HuH-7.5 (cell line): Measurements from ENCODE around the gene PEAK3.

Experiments
- DNase-seq: peaks from one replicate; pipeline ENCODE4 v3.0.0; 2011; ENCODE audit warnings: low spot score

Gene PEAK3, protein sequence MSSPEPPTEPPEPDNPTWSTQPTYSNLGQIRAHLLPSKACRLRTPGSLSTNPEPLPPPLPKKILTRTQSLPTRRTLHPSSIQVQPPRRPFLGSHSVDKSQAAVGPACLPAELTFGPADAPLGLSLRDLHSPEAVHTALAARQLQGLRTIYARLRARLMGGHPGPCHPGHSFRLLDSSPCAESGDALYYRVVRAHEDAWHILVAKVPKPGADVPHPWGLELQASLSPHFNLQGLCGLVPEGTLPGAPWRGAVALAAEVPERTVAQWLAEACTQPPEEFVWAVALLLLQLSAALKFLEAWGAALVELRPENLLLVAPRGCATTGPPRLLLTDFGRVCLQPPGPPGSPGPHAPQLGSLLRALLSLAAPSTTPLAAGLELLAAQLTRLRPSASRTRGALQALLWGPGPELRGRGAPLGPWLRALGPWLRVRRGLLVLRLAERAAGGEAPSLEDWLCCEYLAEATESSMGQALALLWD

DNA sequence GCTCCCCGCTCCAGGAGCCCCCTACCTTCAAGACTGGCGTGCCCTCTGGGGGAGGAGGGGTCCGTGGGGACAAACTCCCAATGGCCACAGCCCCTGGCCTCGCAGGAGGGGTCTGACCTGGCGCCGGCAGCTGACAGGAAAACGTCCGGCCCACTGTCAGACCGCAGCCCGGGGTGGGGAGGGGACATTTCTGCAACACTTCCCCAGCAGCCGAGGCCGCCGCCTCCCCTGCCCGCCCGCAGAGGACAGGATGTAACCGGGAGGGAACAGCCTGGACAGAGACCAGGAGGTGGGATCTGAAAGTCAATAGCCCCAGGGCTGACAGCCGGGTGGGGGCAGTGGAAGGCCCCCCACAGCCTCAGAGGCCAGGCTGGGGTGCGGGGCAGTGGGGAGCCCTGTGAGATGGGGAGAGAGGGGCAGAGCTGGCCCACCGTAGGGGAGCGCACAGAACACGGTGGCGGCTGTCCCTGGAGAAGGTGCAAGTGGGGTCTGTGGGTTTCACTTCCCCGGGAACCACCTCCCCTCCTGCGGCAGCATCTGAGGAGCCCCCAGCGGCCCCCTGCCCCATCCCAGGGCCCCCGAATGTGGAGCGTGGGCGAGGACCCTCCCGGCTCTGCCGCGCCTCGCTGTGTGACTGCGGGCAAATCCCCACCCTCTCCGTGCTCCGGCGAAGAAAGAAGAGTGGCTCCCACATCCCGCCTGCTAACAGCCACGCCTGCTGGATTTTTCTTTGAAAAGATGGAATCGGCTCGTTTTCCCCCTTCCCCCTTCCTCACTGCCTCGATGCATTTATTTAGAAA is at the start of gene PEAK3:
Gene PEAK3, minus strand, starts transcription at position 114 of the 800 bp plus-strand sequence. CDS start 1,244 bp downstream, outside the sequence.
- DNase-seq, result no peak

- DNase-seq, result peak; percentile 96
Measured at GRCh38 chr19:2330632-2331284, 48.8 kb upstream of the PEAK3 start.

DNA sequence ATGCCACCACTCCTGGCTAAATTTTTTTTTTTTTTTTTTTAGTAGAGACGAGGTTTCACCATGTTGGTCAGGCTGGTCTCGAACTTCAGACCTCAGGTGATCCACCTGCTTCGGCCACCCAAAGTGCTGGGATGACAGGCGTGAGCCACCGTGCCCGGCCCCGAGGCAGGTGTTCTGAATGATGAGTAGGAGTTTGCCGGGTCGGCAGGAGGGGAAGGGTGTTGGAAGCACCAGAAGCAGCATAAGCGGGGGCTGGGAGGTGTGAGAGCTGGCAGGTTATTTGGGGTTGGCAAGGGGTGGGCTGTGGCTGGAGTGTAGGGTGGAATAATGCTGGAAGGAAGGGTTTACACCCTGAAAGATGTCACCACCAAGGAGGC is 48.3 kb upstream of the PEAK3 start:
- DNase-seq, result no peak

DNA sequence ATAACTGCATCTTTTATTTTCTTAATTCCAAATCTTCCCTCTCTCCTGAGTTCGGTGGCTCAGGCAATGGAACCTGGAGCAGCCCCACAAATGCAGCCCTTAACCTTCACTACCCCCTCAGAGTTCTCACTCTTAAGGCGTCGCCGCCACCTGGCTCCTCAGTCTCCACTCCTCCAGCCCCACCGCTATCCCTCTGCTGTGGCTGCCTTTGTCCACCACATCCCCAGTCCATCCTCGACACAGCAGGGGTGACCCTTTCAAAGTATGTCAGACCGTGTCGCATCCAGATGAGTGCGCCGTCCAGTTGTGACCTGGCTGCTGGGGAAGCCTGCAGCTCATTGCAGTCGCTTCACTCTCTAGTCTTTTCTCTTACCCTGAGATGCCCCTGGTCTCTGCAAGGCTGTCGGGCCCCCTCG is 47.5 kb upstream of the PEAK3 start:
- DNase-seq, result peak; percentile 62

DNA sequence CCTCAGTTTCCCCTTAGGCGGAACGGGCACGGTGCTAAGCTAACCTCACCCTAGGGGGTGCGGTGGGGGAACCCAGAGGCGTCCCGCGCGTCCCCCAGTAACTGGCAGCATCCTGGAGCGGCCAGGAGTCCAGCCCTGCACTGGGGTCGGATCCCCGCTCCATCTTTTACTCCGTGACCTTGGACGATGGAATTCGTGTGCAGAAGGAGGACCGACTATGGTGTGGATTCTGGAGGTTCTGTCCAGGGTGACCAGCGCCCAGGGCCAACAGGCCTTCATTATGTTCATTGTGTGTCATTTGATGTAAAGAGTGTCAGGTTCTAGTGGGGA is 47.1 kb upstream of the PEAK3 start:
- DNase-seq, result no peak

GRCh38 chr19:2328401-2329148 is 46.6 kb upstream of the PEAK3 start, which contains the start of the genes LSM7 and SPPL2B:
Gene LSM7 (minus strand): TSS chr19:2328586. CDS start chr19:2328566, 20 bp downstream.
Gene SPPL2B (plus strand): TSS chr19:2328684. CDS start chr19:2328710, 26 bp downstream.
- DNase-seq, result peak; percentile 99

GRCh38 chr19:2327773-2328400 is 45.9 kb upstream of the PEAK3 start:
- no peak for DNase-seq

GRCh38 chr19:2326699-2327360 is 44.9 kb upstream of the PEAK3 start:
- no peak for DNase-seq

DNA sequence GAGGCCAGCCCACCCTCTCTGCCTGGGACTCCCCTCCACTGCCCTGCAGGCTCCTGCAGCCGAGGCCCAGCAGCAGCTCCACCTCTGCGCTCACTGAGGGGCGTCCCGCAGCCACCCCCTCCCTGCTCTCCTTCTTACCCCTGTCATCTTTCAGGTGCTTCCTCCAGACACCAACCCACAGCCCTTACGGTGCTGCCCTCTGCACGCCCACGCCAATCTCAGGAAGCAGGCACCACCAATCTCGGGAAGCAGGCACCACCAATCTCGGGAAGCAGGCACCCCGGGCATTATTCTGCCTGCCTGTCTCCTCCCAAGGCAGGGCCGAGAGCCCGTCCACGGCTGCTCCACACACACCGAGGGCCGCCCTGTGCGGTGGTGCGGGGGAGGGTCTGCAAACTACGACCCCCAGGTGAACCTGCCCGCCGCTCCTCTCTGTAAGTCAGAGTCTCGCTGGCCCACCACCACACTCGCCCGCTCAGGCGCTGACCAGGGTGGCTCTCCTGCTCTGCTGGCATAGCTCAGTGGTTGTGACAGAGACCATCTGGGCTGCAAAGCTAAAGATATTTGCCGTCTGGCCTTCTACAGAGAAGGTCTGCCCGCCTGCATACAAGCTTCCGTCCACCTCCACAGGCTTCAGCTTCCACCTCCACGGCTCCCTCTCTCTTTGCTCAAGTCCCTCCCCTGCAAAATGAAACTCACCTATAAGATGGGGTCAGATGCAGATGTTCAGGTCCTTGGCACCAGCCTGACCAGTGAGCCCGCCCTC is 43.5 kb upstream of the PEAK3 start:
- no peak for DNase-seq

DNA sequence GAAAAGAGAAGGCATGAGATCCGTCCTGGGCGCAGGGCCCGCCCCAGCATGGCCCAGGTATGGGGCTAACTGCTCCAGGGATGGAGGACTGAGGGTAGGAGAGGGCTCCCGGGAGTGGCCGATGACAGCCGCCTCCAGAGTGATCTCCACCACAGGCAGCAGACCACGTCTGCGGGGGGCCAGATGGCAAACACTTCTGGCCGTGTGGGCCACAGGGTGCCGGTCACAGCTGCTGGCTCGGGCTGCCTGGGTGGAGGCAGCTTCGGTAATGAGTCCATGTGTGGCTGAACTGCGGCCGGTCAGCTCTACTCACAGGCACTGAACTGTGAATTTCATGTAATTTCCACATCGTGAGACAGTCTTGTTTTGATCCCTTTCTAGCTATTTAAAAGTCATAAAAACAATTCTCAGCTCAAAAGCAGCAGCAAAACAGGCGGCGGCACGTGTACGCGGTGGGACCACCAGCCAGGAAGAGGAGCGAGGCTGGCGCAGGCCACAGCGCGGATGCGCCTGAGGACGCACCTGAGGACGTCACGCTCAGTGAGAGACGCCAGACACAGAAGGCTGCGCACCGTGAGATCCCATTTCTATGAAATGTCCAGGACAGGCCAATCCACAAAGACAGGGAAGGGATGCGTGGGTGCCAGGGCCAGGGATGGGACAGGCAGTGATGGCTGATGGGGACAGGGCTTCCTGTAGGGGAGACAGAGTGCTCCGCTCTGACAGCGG is 42.4 kb upstream of the PEAK3 start:
- no peak for DNase-seq

DNA sequence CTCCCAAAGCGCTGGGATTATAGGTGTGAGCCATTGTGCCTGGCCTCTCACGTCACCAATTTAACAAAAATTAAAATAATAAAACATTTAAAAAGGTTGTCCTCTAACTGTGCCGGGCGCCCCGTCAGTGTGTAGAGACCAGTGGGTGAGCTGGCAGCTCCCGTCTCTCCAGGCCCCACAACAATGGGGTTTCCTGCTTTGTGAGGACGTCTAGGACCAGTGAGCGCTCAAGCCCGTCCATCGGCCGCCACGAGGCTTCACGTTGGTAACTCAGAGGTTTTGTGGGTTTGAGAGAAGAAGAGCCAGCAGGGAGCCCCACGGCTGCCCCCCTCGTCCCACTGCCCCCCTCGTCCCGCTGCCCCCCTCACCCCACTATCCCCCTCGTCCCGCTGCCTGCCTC is 41.7 kb upstream of the PEAK3 start:
- DNase-seq, result no peak

- DNase-seq, result no peak
Measured at GRCh38 chr19:2321565-2322283, 39.7 kb upstream of the PEAK3 start.

GRCh38 chr19:2320939-2321338 is 39.0 kb upstream of the PEAK3 start:
- DNase-seq, result no peak

DNA sequence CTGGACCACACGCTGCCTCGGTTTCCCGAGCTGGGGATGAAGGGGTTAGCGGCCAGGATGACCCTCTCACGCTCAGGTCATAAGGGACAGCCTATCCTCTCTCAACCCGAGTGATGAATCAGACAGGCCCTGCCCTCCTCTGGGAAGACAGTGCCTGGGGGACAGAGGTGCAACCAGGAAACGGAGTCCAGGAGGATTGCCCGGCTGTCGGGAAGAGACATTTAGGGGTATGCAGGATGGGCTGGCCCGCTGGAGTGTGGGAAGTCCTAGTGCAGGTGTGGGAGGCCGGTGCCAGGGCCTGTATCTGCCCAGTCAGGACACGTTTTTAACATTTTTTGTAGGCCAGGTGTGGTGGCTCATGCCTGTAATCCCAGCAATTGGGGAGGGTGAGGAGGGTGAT is 38.1 kb upstream of the PEAK3 start:
- no peak for DNase-seq

- DNase-seq, result no peak
Measured at GRCh38 chr19:2319551-2319950, 37.6 kb upstream of the PEAK3 start.

- no peak for DNase-seq
Measured at GRCh38 chr19:2318923-2319322, 36.9 kb upstream of the PEAK3 start.

- DNase-seq, result no peak
Measured at GRCh38 chr19:2317756-2318155, 35.8 kb upstream of the PEAK3 start.

DNA sequence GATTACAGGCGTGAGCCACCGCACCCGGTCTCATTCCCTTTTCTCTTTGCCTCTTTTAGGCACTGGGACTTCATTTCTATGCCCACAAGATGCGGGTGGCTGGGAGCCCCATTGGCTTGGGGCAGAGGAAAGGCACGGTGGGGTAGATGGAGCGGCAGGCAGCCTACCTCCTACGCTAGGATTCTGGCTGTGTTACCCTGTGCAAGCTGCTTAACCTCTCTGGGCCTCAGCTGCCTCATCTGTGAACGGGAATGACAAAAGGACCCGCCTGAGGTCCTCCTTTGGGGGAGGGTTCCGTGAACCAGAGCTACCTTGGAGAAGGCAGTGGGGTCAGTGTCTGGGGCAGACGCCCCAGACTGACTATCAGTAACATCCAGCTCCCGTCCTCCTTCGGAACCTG is 35.3 kb upstream of the PEAK3 start:
- no peak for DNase-seq
